HS-27A (cell line): Measurements from ENCODE around the gene SMARCD1.

Source experiments
- DNase-seq: peaks from one replicate; pipeline ENCODE4 v3.0.0-alpha.2; 2012; ENCODE audit warnings: low read depth, missing footprints

SMARCD1 gene

GRCh38 chr12:50057000-50057841 is 27.9 kb upstream of the SMARCD1 start, which contains the start of gene ASIC1:
Gene ASIC1, plus strand, starts transcription at chr12:50057596. Its CDS starts 1,171 bp downstream, at chr12:50058767.
- no peak for DNase-seq

GRCh38 chr12:50057896-50058670 is 27.1 kb upstream of the SMARCD1 start:
- DNase-seq, result no peak

- DNase-seq, result no peak
These were observed 26.3 kb upstream of the SMARCD1 start for GRCh38 chr12:50058743-50059312.

- no peak for DNase-seq
These were observed 25.6 kb upstream of the SMARCD1 start for GRCh38 chr12:50059440-50060119.

- DNase-seq, result no peak
These were observed 25.0 kb upstream of the SMARCD1 start for GRCh38 chr12:50060120-50060468.

- DNase-seq, result no peak
These were observed 24.0 kb upstream of the SMARCD1 start for GRCh38 chr12:50061171-50061570.

GRCh38 chr12:50061946-50062686 is 23.0 kb upstream of the SMARCD1 start:
- no peak for DNase-seq

- no peak for DNase-seq
These were observed 22.2 kb upstream of the SMARCD1 start for GRCh38 chr12:50062728-50063460.

- no peak for DNase-seq
These were observed 19.3 kb upstream of the SMARCD1 start for GRCh38 chr12:50065726-50066310.

GRCh38 chr12:50066402-50066801 is 18.7 kb upstream of the SMARCD1 start:
- DNase-seq, result no peak

- DNase-seq, result no peak
These were observed 16.1 kb upstream of the SMARCD1 start for GRCh38 chr12:50069069-50069468.

- DNase-seq, result no peak
These were observed 15.6 kb upstream of the SMARCD1 start for GRCh38 chr12:50069539-50069938.

- peak; percentile 61 for DNase-seq
These were observed 14.7 kb upstream of the SMARCD1 start for GRCh38 chr12:50070314-50071060.

- no peak for DNase-seq
These were observed 12.8 kb upstream of the SMARCD1 start for GRCh38 chr12:50072198-50072907.

- DNase-seq, result no peak
These were observed 11.9 kb upstream of the SMARCD1 start for GRCh38 chr12:50073206-50073605.

- DNase-seq, result no peak
These were observed 11.4 kb upstream of the SMARCD1 start for GRCh38 chr12:50073712-50074111.

GRCh38 chr12:50074936-50075807 is 10.0 kb upstream of the SMARCD1 start:
- DNase-seq, result peak; percentile 56

GRCh38 chr12:50075808-50076170 is 9.4 kb upstream of the SMARCD1 start:
- DNase-seq, result no peak
